H1 (cell line): ENCODE data around the gene AP3D1. TPM values are rescaled to one million over a fixed set of nuclear protein-coding genes. Genes with fewer than 3 reads are reported as not detected.

Experiments
- CTCF ChIA-PET: fragments of 300-600 bp; sonication (Branson Sonifier 250); formaldehyde crosslinking; loops from one replicate; lab custom pipeline; 2021; ENCODE audit not compliant: partially characterized antibody; lab: Charles Lee
- POLR2A ChIA-PET: fragments of 300-600 bp; sonication (Branson Sonifier 250); formaldehyde crosslinking; loops from one replicate; lab custom pipeline; 2021; ENCODE audit warnings: inconsistent platforms; ENCODE audit not compliant: partially characterized antibody; lab: Charles Lee
- DNase-seq, 2 experiments: peaks; one replicate each; pipeline versions ENCODE4 v3.0.0 to v3.0.0-alpha.2; 2010 to 2022; ENCODE audit warnings: low spot score in 2 of 2, low read depth in 1 of 2, mixed read lengths in 1 of 2
- FAIRE-seq: peaks from 2 replicates; lab custom pipeline; 2011; peaks lifted over from hg19 to GRCh38; lab: Jason Lieb, UNC
- H2AFZ ChIP-seq: 2 replicates; pipeline ENCODE4 v1.8.1; 2012; ENCODE audit warnings: low read length, inconsistent platforms
- H2AK5ac ChIP-seq: 2 replicates; pipeline ENCODE4 v1.6.1; 2013; ENCODE audit warnings: low read depth, low read length
- H2BK120ac ChIP-seq: replicated peaks from 2 replicates; pipeline ENCODE3; 2013; ENCODE audit warnings: low read depth, low read length, inconsistent platforms
- H2BK12ac ChIP-seq: 2 replicates; pipeline ENCODE4 v1.6.1; 2013; ENCODE audit warnings: low read depth, low read length
- H2BK15ac ChIP-seq: 2 replicates; pipeline ENCODE4 v1.6.1; 2013; ENCODE audit warnings: low read length
- H2BK20ac ChIP-seq: 2 replicates; pipeline ENCODE4 v1.6.1; 2013; ENCODE audit warnings: low read length
- H2BK5ac ChIP-seq: 2 replicates; pipeline ENCODE4 v1.6.1; 2013; ENCODE audit warnings: low read depth, low read length
- H3K14ac ChIP-seq: 2 replicates; pipeline ENCODE4 v1.6.1; 2013; ENCODE audit warnings: inconsistent platforms; ENCODE audit not compliant: insufficient read length
- H3K18ac ChIP-seq: 2 replicates; pipeline ENCODE4 v1.6.1; 2013; ENCODE audit warnings: low read length; ENCODE audit errors: extremely low read depth
- H3K23ac ChIP-seq: 2 replicates; pipeline ENCODE4 v1.6.1; 2013; ENCODE audit warnings: inconsistent platforms; ENCODE audit not compliant: insufficient read length
- H3K23me2 ChIP-seq: 2 replicates; pipeline ENCODE4 v1.6.1; 2013; ENCODE audit warnings: low read depth, low read length
- H3K27ac ChIP-seq: 2 replicates; pipeline ENCODE4 v1.6.1; 2011; ENCODE audit warnings: low read depth, low read length, inconsistent platforms
- H3K27me3 ChIP-seq, 4 experiments: replicated peaks in 1 of 4; 1 replicate in 1 of 4; 2 replicates in 3 of 4; pipeline versions ENCODE4 v1.6.1 to v1.8.1; 2011 to 2013; ENCODE audit warnings: low read length in 3 of 4, mild to moderate bottlenecking in 3 of 4, inconsistent platforms in 2 of 4, mixed read lengths in 2 of 4, moderate library complexity in 1 of 4; ENCODE audit not compliant: control insufficient read depth in 3 of 4, insufficient read depth in 3 of 4; ENCODE audit errors: extremely low read depth in 1 of 4
- H3K36me3 ChIP-seq, 4 experiments: 2 replicates each; pipeline versions ENCODE4 v1.6.1 to v1.8.1; 2011 to 2013; ENCODE audit warnings: mild to moderate bottlenecking in 4 of 4, low read length in 3 of 4, moderate library complexity in 2 of 4, control low read depth in 1 of 4, inconsistent platforms in 1 of 4; ENCODE audit not compliant: insufficient read depth in 4 of 4, control insufficient read depth in 2 of 4
- H3K4ac ChIP-seq: replicated peaks from 2 replicates; pipeline ENCODE3; 2013; ENCODE audit warnings: low read length, low read depth, mixed read lengths, inconsistent platforms; ENCODE audit not compliant: insufficient read length
- H3K4me1 ChIP-seq, 4 experiments: replicated peaks in 1 of 4; 1 replicate in 1 of 4; 2 replicates in 3 of 4; pipeline versions ENCODE4 v1.6.1 to v1.8.1; 2011 to 2013; ENCODE audit warnings: low read length in 3 of 4, inconsistent platforms in 2 of 4, mixed read lengths in 1 of 4; ENCODE audit not compliant: insufficient read depth in 4 of 4, control insufficient read depth in 3 of 4
- H3K4me2 ChIP-seq, 2 experiments: 2 replicates each; pipeline versions ENCODE4 v1.6.1 to v1.8.1; 2011 to 2013; ENCODE audit warnings: low read depth in 2 of 2, low read length in 2 of 2, control low read depth in 1 of 2, inconsistent platforms in 1 of 2, mild to moderate bottlenecking in 1 of 2; ENCODE audit not compliant: insufficient read depth in 1 of 2
- H3K4me3 ChIP-seq, 4 experiments: fragments of 200-600, 300-600 bp in 1 of 4; sonication (generic), shearing (Covaris generic), sonication (Bioruptor Twin) in 1 of 4; 2 replicates each; pipeline versions ENCODE4 v1.5.1 to v1.8.1; 2011 to 2016; ENCODE audit warnings: low read length in 4 of 4, low read depth in 3 of 4, control low read depth in 2 of 4, inconsistent platforms in 2 of 4, mild to moderate bottlenecking in 2 of 4, mixed read lengths in 1 of 4, moderate library complexity in 1 of 4; ENCODE audit not compliant: insufficient read depth in 2 of 4; ENCODE audit errors: extremely low read depth in 1 of 4
- H3K56ac ChIP-seq: replicated peaks from 2 replicates; pipeline ENCODE3; 2013; ENCODE audit warnings: low read depth, mild to moderate bottlenecking, mixed read lengths, low read length, inconsistent platforms; ENCODE audit not compliant: insufficient read length
- H3K79me1 ChIP-seq: 2 replicates; pipeline ENCODE4 v1.6.1; 2013; ENCODE audit warnings: low read depth, low read length, control low read depth
- H3K79me2 ChIP-seq, 2 experiments: 2 replicates each; pipeline versions ENCODE4 v1.6.1 to v1.8.1; 2012 to 2013; ENCODE audit warnings: low read length in 2 of 2, mild to moderate bottlenecking in 2 of 2, inconsistent platforms in 1 of 2; ENCODE audit not compliant: insufficient read depth in 2 of 2, control insufficient read depth in 1 of 2
- H3K9ac ChIP-seq, 4 experiments: replicated peaks in 1 of 4; 1 replicate in 1 of 4; 2 replicates in 3 of 4; pipeline versions ENCODE4 v1.6.1 to v1.8.1; 2011 to 2013; ENCODE audit warnings: low read depth in 3 of 4, low read length in 3 of 4, control low read depth in 2 of 4, mild to moderate bottlenecking in 2 of 4, moderate library complexity in 2 of 4, inconsistent platforms in 1 of 4; ENCODE audit errors: extremely low read depth in 1 of 4
- H3K9me3 ChIP-seq, 2 experiments: 2 replicates each; pipeline versions ENCODE4 v1.6.1 to v1.8.1; 2012 to 2013; ENCODE audit warnings: mild to moderate bottlenecking in 2 of 2, moderate library complexity in 2 of 2, control low read depth in 1 of 2, inconsistent platforms in 1 of 2, low read depth in 1 of 2, low read length in 1 of 2, mixed read lengths in 1 of 2; ENCODE audit not compliant: insufficient read depth in 2 of 2
- H4K20me1 ChIP-seq, 2 experiments: replicated peaks in 1 of 2; 2 replicates each; pipeline versions ENCODE3 to v1.8.1; 2011 to 2013; ENCODE audit warnings: inconsistent platforms in 2 of 2, low read length in 2 of 2, mild to moderate bottlenecking in 1 of 2; ENCODE audit not compliant: insufficient read depth in 2 of 2, control insufficient read depth in 1 of 2
- H4K5ac ChIP-seq: 2 replicates; pipeline ENCODE4 v1.6.1; 2013; ENCODE audit warnings: low read length, low read depth, mixed read lengths, inconsistent platforms; ENCODE audit not compliant: insufficient read length
- H4K8ac ChIP-seq: 2 replicates; pipeline ENCODE4 v1.8.0; 2013; ENCODE audit warnings: mild to moderate bottlenecking, moderate library complexity, low read length, inconsistent platforms; ENCODE audit not compliant: insufficient read depth; ENCODE audit errors: extremely low read depth
- H4K91ac ChIP-seq: replicated peaks from 2 replicates; pipeline ENCODE3; 2013; ENCODE audit warnings: low read length, mixed read lengths, inconsistent platforms; ENCODE audit not compliant: insufficient read length
- CTCF ChIP-seq, 3 experiments: IDR thresholded peaks; 1 replicate in 2 of 3; 2 replicates in 1 of 3; pipeline versions ENCODE4 v1.5.1 to v1.6.1; 2011; ENCODE audit warnings: low read length in 3 of 3, mild to moderate bottlenecking in 3 of 3, inconsistent platforms in 2 of 3, low read depth in 1 of 3, moderate library complexity in 1 of 3; ENCODE audit not compliant: insufficient read depth in 1 of 3; ENCODE audit errors: control extremely low read depth in 1 of 3
- HDAC6 ChIP-seq: IDR thresholded peaks from one replicate; pipeline ENCODE4 v1.7.1; 2012; ENCODE audit warnings: low read depth, mild to moderate bottlenecking, inconsistent platforms, low read length, moderate library complexity
- POLR2AphosphoS5 ChIP-seq: IDR thresholded peaks from 2 replicates; pipeline ENCODE4 v1.6.1; 2011; ENCODE audit warnings: low read depth, low read length
- RAD21 ChIP-seq, 2 experiments: IDR thresholded peaks in 1 of 2; conservative IDR thresholded peaks in 1 of 2; 2 replicates each; pipeline ENCODE4 v1.6.1; 2011; ENCODE audit warnings: low read depth in 2 of 2, low read length in 2 of 2, improper control_type of control experiment in 1 of 2, inconsistent platforms in 1 of 2, mild to moderate bottlenecking in 1 of 2, moderate library complexity in 1 of 2
- SIRT6 ChIP-seq: IDR thresholded peaks from one replicate; pipeline ENCODE4 v1.7.1; 2012; ENCODE audit warnings: low read length, inconsistent platforms
- WGBS, 2 experiments: shearing (Covaris generic) in 1 of 2; methylation state at CpG; one replicate each; pipeline versions ENCODE4 v1.1.6 to v1.1.7; 2013 to 2015; ENCODE audit warnings: low lambda C conversion rate in 2 of 2, mixed read lengths in 2 of 2, inconsistent platforms in 1 of 2, low coverage in 1 of 2, missing lambda C conversion rate in 1 of 2; ENCODE audit not compliant: insufficient replicate concordance in 2 of 2, insufficient coverage in 1 of 2, insufficient read length in 1 of 2; ENCODE audit errors: extremely low coverage in 1 of 2, missing lambda C conversion rate in 1 of 2; 5-methylcytosine and 5-hydroxymethylcytosine counted together
- polyA plus RNA-seq, 7 experiments: library from polyadenylated mRNA; depleted of rRNA in 3 of 7; stranded (reverse) in 5 of 7; unstranded in 2 of 7; fragments of >200 nt in 5 of 7; fragments of 200-250 nt in 2 of 7; gene quantifications; 1 replicate in 5 of 7; 2 replicates in 1 of 7; 4 replicates in 1 of 7; pipeline versions ENCODE4 v1.2.1 to v1.2.3, GENCODE V29; 2011 to 2013; ENCODE audit warnings: missing spikeins in 2 of 7, mixed read lengths in 2 of 7
- total RNA-seq: library from RNA; stranded (reverse); fragmentation: NEBNext Ultra II Directional; extraction: Animal tissue kit (Norgen Biotek cat#: 25700); gene quantifications from 2 replicates; pipeline ENCODE4 v1.2.1, GENCODE V29; 2021

AP3D1 gene
- total and polyA plus RNA-seq, 2 of the 8 experiments (the other 6 are each of a cell fraction or from before 2014, with no cell fraction given): 161 to 174 TPM

GRCh38 chr19:2072757-2073551, 78.4 kb downstream of the AP3D1 start:
- Histone ChIP-seq H2BK12ac (no peak overlapping the region), H3K4me1 (no peaks in the 10 kb centered on the region; a peak in 1 of 7 replicates), H2BK20ac (no peak overlapping the region), H3K4me2 (no peak overlapping the region), H4K20me1 (no peaks in the 10 kb centered on the region), H3K27me3 (no peaks in the 10 kb centered on the region), H3K4me3 (no peak overlapping the region), H4K8ac (no peak overlapping the region), H4K5ac (no peak overlapping the region), H2AFZ (no peak overlapping the region), H3K9me3 (no peaks in the 10 kb centered on the region), H3K79me1 (no peaks in the 10 kb centered on the region), H3K56ac (no peak overlapping the region), H2BK15ac (no peak overlapping the region), H4K91ac (no peak overlapping the region), H3K9ac (no peak overlapping the region), H3K14ac (no peak overlapping the region), H3K23ac (no peak overlapping the region), H3K36me3 (peaks cover 0 to 3% (median 0%) of the 10 kb centered on the region in 4 experiments; a peak in 2 of 8 replicates), H3K18ac (no peak overlapping the region), H3K27ac (no peak overlapping the region), H2AK5ac (no peak overlapping the region), H2BK5ac (no peak overlapping the region), H2BK120ac (no peak overlapping the region), H3K23me2 (no peaks in the 10 kb centered on the region), H3K79me2 (no peaks in the 10 kb centered on the region)
- POLR2A ChIA-PET: interaction anchor here (1.3 to 1.5 kb wide), 2 partner anchors 15 to 82 kb away, joined by 3 to 5 read pairs; no protein-coding TSS in a partner anchor
- FAIRE-seq: no peak
- 93% methylated on average over 32 of the region's 32 CpGs; no CpG with 5 or more reads in 1 of the 2 experiments for WGBS, 2 experiments
- CTCF ChIA-PET: interaction anchor here (0.6 kb wide), 1 partner anchor 18 kb away, joined by 3 read pairs; no protein-coding TSS in a partner anchor
- TF ChIP-seq POLR2AphosphoS5 (no peak), SIRT6 (no peak), CTCF (IDR thresholded peaks at IDR 0.05; ENCODE audit: control extremely low read depth in 1 of 3, insufficient read depth in 1 of 3, low read depth in 1 of 3, low read length in 3 of 3) (no peak), HDAC6 (no peak), RAD21 (IDR thresholded peaks at IDR 0.05 in 1 of 2, conservative IDR thresholded peaks at IDR 0.05 in 1 of 2; ENCODE audit: low read depth in 2 of 2, low read length in 2 of 2) (no peak)
- TF ChIP-seq, all 59 proteins: peak for 0
- DNase-seq: no peak
- H3K4ac ChIP-seq: no peak overlapping the region
